HG03439 (cell line): ENCODE measurements around the gene NKX6-1.

Experiments used
- ATAC-seq: cut with Tn5 transposase; IDR thresholded peaks from one replicate; pipeline ENCODE4 v1.9.1; 2021; ENCODE audit warnings: mild to moderate bottlenecking, moderate library complexity; ENCODE audit not compliant: unreplicated experiment

NKX6-1 gene

DNA sequence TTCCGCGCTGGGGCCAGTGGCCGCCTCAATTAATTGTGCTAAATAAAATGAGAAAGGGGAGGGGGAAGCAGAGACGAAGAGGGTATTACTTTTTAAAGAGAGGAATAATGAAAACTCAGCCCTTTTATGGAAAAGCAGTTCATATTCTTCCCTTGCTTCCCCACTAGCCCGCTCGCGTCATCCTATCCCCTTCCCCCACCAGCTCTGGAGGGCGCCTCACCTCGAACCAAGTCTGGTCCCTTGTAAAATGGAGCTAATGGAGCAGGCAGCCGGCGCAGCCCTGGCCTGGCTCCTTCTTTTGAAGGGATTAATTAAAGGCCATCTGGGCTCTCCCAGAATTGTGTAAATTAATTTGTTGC is 511 bp upstream of the NKX6-1 start:
- ATAC-seq, result no peak

DNA sequence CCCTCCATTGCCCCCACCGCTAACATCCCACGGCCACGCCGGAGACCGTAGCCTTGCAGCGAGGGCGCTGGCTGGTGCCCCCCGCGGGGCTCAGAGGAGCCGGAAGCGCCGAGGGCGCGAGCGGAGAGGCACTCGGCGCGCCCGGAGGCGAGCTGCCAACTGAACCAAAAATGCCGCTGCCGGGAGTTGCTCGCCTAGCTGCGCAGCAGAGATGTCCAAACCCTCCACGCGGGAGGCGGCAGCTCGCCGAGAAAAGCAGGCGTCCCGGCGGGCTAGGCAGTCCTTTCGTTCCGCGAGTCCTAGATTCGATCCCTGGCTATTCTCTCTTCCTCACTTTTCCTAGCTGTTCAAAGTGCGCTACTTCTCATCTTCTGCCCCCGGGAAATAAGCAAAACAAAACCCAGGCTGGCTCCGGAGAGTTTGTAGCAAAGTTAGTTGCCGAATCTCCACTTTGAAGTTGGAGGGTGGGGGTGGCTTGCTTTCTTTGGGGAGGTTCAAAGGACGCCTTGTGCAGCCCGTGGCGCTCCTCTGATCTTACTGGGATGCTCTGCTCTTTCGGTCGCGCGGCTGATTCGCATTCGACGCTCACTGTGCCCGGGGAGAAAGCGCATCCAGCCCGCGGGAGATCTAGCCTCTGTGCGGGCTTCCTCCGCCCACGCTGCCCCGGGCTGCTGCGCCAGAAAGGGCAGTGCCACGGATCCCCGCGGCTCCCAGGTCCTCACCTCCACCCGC is 723 bp downstream of the NKX6-1 start:
- ATAC-seq, result no peak

DNA sequence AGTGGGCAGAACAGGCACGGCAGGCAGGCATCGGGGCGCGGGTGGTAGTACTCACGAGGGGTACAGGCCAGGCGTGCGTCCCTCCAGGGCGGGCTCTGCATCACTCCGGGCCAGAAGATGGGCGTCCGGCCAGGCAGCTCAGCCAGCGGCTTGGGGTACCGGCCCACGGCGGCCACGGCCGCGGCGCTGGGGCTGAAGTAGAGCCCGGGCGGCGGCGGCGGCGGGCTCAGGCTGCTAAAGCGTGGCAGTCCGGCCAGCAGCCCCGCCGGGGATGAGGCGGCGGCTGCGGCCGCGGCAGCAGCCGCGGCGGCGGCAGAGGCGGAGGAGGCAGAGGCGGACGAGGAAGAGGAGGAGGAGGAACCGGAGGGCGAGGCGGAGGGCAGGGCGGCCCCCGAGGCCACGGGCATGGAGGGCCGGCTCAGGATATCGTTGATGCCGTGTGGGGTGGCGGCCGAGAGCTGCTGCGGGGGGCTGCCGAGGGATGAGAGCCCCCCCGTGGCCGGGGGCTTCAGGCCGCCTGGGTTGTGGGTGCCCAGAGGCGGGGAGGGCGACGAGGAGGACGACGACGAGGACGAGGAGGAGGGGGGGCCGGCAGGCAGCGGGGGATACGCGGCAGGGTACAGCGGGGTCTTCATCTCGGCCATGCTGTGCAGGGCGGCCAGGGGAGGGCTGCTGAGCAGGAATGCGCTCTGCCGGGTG is 1.4 kb downstream of the NKX6-1 start:
- ATAC-seq, result no peak

DNA sequence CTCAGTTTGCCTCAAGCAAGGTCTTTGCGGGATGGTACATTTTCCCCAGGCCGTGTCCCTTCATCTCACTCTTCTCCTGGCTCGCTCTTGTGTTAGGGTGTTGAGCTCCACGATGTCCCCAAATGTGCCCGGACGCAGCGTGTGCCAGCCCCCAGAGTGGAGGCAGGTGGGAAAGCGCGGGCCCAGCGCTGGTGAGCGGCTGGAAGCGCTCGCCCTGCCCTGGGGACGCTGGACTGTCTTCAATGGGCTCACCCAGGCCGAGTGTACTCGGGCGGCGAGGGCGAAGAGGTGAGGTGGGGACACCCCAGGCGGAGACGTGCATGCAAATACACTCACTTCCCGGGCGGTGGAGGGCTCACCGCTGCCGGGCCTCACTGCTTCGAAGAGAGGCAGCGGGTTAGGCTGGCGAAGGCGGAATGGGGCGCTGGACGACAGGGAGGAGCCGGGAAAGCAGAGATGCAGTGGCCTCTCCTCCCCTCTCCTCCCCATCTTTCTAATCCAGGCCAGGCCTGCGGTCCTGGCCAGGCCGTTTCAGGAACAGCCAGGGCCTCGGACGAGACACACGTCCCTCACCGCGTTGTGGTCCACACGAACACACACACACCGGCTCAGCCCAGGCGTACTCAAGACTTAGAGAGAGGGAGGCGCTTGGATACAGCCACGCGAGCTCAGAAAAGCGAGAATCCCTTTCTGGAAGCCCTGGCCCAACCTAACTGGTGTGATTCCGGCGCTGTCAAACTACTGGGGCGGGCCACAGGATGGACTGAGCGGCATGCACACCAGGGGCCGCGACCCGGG is 2.2 kb downstream of the NKX6-1 start:
- no peak for ATAC-seq

DNA sequence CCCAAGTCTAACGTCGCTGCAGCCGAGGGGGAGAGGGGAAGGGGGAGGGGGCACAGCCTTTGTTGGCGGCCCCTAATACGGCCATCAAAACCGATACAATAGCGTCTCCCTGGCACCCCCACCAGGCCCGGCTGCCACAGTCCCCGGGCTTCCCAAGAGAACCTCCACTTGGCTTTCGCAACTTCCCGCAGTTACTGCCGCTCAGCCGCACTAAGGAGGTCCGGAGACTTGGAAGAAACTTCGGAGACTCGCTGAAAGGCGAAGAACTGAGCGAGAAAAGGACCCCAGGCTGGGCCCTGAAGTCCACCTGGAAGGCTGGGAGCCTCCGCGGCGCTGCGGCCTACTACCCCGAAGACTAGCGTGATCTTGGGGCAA is 2.8 kb downstream of the NKX6-1 start:
- no peak for ATAC-seq

DNA sequence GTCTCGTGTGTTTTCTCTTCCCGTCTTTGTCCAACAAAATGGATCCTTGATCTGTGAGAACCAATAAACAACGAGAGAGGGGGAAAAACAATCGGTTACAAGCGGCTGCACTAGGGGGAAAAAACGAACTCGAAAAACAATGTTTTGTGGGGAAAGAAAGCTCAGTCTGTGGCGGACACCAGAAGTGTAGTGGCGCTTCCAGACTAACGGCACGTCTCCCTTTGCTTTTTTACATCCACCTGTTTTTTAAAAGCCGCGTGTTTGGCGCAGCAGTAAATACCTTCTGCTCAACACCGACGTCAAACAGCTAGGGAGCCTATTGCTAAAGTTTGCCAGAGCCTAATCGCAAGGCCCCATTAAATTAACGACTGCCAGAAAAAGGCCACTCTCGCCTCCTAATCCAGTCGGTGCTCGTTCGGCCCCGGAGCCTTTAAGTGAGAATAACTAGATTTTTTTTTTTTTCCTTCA is 3.3 kb downstream of the NKX6-1 start:
- no peak for ATAC-seq

DNA sequence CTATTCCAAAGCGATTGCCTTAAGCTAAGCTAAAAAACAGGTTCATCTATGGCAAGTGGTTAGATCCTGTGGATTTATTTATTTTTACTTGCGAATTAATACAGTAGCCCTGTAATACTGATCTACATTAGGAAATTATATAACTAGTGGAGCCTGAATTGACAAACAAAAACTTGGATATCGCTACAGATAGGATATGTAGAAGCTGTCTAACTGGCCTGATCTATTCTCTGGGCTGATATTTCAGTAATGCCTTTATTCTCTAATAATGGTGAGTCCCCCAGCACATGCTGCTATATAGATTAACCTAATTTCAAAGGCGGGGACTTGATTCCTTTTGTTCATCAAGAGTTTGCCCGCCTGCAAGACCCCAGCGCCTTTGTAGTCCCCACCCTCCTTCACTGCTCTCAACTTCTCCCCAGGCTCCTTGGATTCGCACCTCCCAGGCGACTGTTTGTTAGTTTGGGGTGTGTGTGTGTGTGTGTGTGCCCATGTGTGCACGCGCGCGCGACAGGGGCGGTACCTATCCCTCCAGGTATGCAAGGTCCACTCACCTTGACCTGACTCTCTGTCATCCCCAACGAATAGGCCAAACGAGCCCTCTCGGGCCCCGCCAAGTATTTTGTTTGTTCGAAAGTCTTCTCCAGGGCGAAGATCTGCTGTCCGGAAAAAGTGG is 3.8 kb downstream of the NKX6-1 start:
- ATAC-seq, result no peak

DNA sequence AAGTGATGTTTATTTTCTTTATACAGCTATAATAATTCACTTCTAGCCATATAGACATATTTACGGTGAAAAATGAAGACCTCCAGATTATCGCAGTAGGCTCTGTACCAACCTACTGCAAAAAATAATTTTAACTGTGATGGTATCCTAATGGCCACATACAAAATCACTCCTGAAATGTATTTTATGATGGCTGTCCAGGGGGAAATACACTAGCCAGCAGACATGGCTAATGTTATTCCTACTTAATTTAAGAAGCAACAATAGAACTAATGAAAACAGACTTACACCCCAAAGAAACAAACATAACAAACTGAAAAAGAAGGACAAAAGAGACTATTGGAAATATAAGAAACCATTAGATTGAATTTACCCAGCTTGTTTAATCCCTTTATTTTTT is 4.6 kb downstream of the NKX6-1 start:
- no peak for ATAC-seq

DNA sequence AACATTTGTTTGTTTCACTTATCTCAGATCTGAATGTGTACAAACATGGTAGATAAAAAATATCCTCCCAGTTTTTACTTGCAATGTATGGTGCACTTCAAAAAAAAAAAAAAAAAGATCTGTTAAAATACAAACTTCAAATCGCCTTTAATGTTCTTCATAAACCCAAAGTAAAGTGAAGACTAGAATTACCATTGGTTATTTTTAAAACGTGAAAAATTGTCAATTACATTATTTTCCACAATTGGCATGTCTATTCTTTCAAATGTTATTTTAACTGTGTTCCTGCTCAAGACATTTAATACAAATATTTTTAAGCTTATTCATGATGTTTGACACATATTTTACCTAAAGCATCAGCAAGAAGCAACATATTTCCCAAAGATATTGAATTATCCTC is 5.0 kb downstream of the NKX6-1 start:
- ATAC-seq, result no peak

DNA sequence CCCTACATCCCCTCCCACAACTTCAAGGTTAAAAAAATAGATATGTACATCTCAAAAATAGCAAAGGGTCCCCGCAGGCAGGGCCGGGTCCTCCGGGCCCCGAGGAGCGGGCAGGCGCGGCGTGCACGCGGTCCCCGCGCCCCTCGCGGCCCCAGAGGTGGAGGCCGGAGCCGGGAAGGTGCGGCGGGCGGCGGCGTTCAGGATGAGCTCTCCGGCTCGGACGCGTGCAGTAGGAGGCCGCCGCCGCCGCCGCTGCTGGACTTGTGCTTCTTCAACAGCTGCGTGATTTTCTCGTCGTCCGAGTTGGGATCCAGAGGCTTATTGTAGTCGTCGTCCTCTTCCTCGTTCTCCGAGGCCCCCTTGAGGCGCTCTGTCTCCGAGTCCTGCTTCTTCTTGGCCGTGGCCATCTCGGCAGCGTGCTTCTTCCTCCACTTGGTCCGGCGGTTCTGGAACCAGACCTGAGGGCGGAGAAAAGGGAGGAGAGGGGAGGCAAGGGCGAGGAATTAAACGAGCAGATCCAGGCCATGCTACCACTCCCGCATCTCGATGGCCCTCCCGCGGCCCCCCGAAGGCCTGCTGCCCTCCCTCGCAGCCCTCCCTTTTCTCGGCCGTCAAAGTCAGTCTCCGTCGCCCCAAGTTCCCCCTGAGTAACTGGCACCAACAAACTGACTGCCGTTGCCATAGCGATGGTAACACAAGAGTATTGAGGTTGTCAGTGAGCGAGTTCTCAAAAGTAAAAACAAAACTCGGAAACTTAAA is 5.8 kb downstream of the NKX6-1 start:
- no peak for ATAC-seq

DNA sequence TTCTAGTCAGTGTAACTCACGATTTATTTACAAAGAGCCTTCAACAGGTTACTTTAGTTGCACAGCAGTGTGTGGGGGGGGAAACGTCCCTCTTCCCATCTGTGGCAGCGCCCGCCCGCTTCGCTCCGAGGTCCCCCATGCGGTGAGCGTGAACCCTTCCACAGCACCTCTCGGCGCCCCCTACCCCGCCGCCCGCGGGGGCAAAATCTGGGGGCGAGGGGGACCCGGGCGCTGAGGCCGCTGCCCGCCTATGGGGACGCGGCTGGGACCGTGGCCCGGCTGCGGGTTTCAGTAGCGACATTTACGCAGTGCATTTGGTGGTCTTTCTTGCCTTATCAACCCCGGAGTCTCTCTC is 6.4 kb downstream of the NKX6-1 start:
- no peak for ATAC-seq

DNA sequence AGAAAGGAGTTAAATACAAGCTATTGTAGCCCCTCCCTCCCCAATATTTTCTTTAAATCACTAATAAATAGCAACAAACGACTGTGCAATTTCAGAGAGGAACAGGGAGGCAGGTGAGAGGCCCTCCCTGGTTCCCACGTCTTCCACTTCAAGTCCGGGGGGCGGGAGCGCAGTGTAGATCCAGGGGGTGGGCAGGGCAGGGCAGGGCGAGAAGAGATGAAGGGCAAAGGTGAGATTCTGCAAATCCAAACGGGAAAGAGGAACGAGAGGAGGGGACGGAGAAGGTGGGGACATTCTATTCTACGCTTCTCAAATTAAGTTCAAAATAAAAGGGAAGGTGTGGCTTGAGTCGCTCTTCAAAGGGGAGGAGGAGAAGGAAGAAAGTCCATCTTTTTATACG is 6.8 kb downstream of the NKX6-1 start:
- no peak for ATAC-seq

DNA sequence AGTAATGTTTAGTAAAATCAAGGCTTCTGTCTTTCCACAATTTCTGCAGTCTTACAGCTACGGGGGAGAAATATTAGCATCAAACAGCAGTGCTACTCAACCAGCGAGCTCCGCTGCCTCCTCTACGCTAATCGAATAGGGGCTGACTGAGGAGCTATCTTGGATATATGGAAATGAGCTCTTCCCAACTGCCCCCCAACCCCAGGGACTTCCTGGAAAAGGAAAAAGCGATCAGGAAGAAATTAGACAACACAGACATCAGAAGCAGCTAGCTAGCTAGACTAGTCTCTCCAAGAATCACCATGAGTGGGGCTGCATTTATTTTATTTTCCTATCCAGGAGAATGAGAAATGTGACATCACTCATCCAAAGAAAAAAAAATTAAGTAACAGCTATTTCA is 7.6 kb downstream of the NKX6-1 start:
- no peak for ATAC-seq

DNA sequence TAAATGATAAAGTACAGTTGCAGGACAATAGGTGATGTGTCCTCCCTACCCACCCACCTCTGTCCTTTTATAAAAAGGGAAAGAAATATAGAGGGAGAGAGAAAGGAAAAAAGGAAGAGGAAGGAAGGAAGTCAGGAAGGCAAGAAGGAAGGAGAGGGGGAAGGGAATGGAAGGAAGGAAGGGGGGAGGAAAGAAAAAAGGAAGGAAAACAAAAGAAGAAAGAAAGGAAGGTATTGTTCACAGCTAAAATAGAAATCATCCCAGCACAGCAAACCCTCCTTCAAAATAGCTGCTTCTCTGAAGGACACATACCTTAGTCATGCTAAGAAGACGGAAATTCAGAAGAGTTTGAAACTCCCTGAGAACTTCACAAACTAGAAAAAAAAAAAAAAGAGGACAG is 8.4 kb downstream of the NKX6-1 start:
- no peak for ATAC-seq

DNA sequence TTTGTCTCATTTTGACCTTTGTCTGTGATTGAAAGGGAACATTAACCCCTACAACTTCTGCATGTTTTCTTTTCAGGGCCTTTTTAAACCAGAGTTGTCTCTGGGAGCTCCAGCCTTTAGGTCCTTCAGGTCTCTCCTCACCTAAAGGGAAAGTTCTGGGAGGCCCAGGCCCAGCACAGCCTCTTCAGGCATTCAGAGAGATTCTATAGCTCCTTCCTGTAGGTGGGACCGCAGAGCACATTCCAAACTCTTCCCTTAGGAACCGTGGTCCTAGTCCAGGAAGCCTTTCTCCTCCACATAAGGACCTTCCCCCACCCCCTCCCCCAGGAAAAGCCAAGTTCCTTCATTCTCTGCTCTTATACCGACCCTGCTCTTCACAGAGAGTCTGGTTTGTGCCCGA is 14.9 kb downstream of the NKX6-1 start:
- ATAC-seq, result no peak

DNA sequence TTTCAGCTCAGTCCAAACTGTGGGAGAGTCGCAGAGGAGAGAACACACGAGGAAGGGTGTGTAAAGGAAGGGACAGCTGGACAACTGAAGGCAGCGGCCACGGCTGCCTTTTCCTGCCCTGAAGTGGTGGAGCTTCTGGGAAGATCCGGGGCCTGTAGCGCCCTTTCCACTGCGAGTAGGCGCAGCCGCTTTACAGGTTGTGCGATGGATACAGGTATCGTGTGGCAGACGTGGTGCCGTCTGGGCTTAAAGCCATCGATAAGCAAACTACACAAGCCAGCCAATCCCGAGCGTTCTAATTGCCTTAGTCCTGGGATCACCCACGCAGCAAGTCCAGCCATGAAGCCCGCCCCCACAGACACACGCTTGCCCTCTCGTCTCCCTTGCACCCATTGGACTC is 15.4 kb downstream of the NKX6-1 start:
- no peak for ATAC-seq

DNA sequence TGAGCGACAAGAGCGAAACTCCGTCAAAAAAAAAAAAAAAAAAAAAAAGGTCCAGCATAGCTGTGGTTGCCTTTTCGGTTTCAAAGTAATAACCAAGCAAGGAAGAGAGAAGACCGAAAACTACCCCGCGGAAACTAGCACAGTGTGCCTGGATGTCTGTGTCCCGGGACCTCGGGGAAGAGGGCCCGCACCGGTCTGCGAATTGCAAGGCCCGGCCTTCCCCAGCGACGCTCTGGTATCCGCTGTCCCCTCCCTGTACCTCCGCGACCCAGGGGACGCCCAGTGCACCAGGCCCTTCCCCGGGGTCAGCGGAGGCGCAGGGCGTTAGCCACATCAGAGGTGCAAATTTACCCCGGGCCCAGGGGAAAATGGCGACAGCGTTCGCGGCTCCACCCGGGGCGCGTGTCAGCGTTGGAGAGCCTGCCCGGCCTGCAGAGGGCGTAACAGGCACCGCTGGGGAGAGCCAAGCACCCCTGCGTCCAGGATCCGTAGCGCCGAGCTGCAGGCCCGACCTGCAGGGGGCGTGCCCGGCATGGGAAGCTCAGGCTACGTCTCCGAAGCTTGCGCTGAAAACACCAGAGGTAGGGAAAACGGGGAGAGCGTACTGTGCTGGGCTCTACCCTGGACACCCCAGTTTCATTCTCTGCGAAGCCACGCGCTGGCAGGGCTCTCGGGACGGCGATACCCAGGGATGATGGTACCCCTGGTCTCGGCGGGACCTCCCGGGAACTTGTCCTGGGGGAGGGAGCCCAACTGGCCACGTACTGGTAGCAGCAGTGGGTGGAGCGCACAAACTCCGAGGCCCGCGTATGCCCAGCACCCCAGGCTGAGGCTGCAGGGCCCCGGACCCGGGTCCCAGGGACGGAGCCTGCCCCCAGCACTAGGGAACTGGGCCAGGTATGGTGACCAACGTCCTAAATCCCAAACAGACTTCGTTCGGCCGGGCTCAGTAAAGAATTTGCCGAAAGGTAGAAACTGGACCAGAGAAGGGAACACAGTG is 16.2 kb downstream of the NKX6-1 start:
- ATAC-seq, result no peak

DNA sequence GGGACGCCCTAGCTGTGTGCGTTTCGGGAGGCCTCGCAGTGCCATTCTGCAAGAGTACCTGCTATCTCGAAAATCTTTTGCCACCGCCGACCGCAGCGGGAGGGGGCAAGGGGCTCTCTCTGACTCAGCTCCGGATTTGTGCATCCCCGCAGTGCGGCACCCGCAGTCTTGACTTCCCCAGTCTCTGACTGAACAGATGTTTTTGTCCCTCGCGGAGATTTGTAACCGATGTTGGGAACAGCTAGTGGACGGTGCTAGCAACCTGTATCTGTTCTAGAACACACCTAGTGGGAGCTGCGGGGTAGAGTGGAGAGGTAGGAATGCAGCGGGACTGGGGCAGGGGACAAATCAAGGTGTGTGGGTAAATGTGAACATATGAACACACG is 17.2 kb downstream of the NKX6-1 start:
- no peak for ATAC-seq

DNA sequence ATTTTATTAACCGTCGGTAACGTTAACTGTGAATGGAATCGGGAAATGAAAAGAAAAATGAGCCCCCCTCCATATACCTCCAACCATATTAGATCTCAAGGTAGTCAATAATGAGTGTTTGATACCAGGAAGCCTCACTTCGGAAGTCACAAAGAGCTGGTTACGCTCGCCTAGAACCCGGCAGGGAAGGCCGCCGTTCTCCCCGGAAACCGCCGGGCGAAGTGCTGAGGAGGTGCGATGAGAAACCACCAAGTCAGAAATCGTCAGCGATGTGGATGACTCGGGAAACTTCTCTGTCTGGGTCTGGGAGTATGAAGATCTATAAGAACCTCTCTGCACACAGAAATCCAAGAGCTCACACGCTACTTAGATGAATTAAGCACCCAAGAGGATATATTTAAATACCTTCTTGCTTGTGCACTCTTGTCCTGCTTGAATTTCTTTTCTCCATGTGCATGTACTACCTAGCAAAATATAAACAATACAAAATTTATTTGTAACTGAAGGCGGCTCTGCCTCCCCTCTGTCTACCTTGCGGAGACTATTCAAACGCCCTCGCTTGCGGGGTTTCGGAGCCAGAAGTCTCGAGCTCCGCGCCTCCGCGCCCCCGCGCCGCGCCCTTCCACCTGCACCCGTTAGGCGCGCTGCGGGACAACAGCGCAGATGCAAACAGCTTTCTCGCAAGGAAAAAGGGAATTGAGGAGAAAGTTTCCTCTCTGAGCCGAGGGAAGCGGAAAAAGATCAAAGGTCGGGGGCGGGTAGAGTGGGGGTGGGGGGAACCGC is 17.8 kb downstream of the NKX6-1 start:
- ATAC-seq, result no peak
